WTC11 (cell line): ENCODE data around the gene ZDHHC8. TPM values are rescaled to one million over a fixed set of nuclear protein-coding genes. Genes with fewer than 3 reads are reported as not detected.

ENCODE experiments used
- ATAC-seq: fragments of 200-7000 bp; cut with Tn5 transposase; 2 replicates; pipeline ENCODE4 v1.10.0; 2021; ENCODE audit warnings: mild to moderate bottlenecking, moderate library complexity
- CTCF ChIA-PET: fragments of 300-600 bp; sonication (Branson Sonifier 250); formaldehyde crosslinking; loops from one replicate; lab custom pipeline; 2021; ENCODE audit warnings: antibody characterized with exemption; lab: Charles Lee
- POLR2A ChIA-PET: fragments of 350-600 bp; sonication (Branson Sonifier 250); formaldehyde crosslinking; loops from one replicate; lab custom pipeline; 2021; ENCODE audit warnings: antibody characterized with exemption; lab: Charles Lee
- DNase-seq: peaks from one replicate; pipeline ENCODE4 v3.0.0; 2021; ENCODE audit warnings: low spot score
- H3K27ac Mint-ChIP-seq: 2 replicates; pipeline ENCODE4 v1.8.0; 2021; ENCODE audit warnings: mixed read lengths
- H3K27me3 Mint-ChIP-seq: 2 replicates; pipeline ENCODE4 v1.8.0; 2021; ENCODE audit warnings: low read depth, mild to moderate bottlenecking, moderate library complexity, mixed read lengths
- H3K36me3 Mint-ChIP-seq: 2 replicates; pipeline ENCODE4 v1.8.0; 2021; ENCODE audit warnings: mixed read lengths
- H3K4me1 Mint-ChIP-seq: 2 replicates; pipeline ENCODE4 v1.8.0; 2022; ENCODE audit warnings: mixed read lengths
- H3K4me3 Mint-ChIP-seq: 2 replicates; pipeline ENCODE4 v1.8.0; 2021; ENCODE audit warnings: mild to moderate bottlenecking, moderate library complexity, mixed read lengths
- H3K9me3 Mint-ChIP-seq: 2 replicates; pipeline ENCODE4 v1.8.0; 2021; ENCODE audit warnings: mixed read lengths
- ATF1 ChIP-seq: sonication (generic); formaldehyde crosslinking; IDR thresholded peaks from 2 replicates; pipeline ENCODE4 v1.8.1; 2023; ENCODE audit warnings: mild to moderate bottlenecking, moderate library complexity, missing genetic modification reagents
- ATF3 ChIP-seq: sonication (generic); formaldehyde crosslinking; conservative IDR thresholded peaks from 2 replicates; pipeline ENCODE4 v1.8.1; 2022; ENCODE audit warnings: mild to moderate bottlenecking, missing genetic modification reagents
- E2F1 ChIP-seq: sonication (generic); formaldehyde crosslinking; IDR thresholded peaks from 2 replicates; pipeline ENCODE4 v1.8.0; 2022; ENCODE audit warnings: mild to moderate bottlenecking, missing genetic modification reagents
- EMX1 ChIP-seq: fragments of 250-450 bp; sonication (Bioruptor Pico); IDR thresholded peaks from 2 replicates; pipeline ENCODE4 v1.8.0; 2021; ENCODE audit warnings: mild to moderate bottlenecking
- KAT7 ChIP-seq: sonication (generic); formaldehyde crosslinking; IDR thresholded peaks from 2 replicates; pipeline ENCODE4 v1.8.1; 2023; ENCODE audit warnings: missing genetic modification reagents, mild to moderate bottlenecking, borderline replicate concordance
- MAX ChIP-seq: sonication (generic); formaldehyde crosslinking; IDR thresholded peaks from 2 replicates; pipeline ENCODE4 v1.8.0; 2022; ENCODE audit warnings: mild to moderate bottlenecking, missing genetic modification reagents
- ZNF512 ChIP-seq: sonication (generic); formaldehyde crosslinking; IDR thresholded peaks from 2 replicates; pipeline ENCODE4 v1.8.1; 2022; ENCODE audit warnings: missing genetic modification reagents, borderline replicate concordance
- ZNF532 ChIP-seq: fragments of 250-450 bp; sonication (Bioruptor Pico); IDR thresholded peaks from 2 replicates; pipeline ENCODE4 v1.9.0; 2021; ENCODE audit warnings: mild to moderate bottlenecking, borderline replicate concordance
- total RNA-seq: library from RNA; stranded (reverse); gene quantifications from 3 replicates; pipeline ENCODE4 v1.2.3, GENCODE V29; 2021
- TF ChIP-seq, protein P1 (sequence below): sonication (generic); formaldehyde crosslinking; IDR thresholded peaks from 2 replicates; pipeline ENCODE4 v1.8.1; 2023; ENCODE audit warnings: mild to moderate bottlenecking, missing genetic modification reagents, borderline replicate concordance

Gene ZDHHC8
- total RNA-seq, 1 experiment from 2014 or later = 79.7 TPM

DNA sequence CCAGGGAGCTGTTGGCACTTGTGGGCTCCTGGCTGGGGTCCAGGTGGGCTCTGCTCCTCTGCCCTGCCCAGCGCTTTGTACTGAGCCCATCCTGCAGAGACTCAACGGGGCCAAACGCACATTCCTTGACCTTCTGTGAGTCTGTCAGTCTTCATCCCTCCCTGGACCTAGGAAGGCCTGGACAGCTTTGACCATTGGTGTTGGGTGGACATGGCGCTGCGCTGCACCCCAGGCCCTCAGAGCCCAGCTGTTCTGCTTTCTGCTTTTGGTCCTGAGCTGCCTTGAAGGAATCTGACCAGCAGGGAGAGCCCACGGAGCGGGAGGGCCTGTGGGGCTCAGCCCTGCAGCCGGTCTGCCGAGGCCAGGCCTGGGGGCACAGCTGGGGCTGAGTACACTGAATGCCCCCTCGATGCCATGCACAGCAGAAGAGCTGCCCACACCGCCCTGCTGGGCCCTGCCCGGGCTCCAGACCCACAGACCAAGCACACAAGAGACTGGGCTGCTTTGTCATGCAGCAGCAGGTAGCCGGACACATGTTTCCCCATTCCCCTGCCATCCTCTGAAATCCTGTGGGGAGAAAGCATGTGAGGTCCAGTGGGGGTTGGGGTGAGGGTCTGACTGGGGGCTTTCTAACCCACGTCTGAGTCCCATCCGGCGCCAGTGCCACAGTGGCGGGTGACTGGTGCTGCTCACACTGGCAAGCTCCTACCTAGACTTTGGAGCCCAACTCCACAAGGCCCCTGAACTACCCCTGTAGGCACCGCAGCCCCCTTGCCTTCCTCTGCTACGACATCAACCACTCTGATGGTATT lies 43.4 kb downstream of the ZDHHC8 start (continued):
- TF ChIP-seq ZNF532 (no peak), EMX1 (CRISPR knock-in tag) (no peak), ATF3 (CRISPR knock-in tag) (no peak), MAX (CRISPR knock-in tag) (no peak), ATF1 (CRISPR knock-in tag) (no peak), KAT7 (CRISPR knock-in tag) (no peak), ZNF512 (CRISPR knock-in tag) (no peak), E2F1 (CRISPR knock-in tag) (no peak)
- TF ChIP-seq, protein P1, sequence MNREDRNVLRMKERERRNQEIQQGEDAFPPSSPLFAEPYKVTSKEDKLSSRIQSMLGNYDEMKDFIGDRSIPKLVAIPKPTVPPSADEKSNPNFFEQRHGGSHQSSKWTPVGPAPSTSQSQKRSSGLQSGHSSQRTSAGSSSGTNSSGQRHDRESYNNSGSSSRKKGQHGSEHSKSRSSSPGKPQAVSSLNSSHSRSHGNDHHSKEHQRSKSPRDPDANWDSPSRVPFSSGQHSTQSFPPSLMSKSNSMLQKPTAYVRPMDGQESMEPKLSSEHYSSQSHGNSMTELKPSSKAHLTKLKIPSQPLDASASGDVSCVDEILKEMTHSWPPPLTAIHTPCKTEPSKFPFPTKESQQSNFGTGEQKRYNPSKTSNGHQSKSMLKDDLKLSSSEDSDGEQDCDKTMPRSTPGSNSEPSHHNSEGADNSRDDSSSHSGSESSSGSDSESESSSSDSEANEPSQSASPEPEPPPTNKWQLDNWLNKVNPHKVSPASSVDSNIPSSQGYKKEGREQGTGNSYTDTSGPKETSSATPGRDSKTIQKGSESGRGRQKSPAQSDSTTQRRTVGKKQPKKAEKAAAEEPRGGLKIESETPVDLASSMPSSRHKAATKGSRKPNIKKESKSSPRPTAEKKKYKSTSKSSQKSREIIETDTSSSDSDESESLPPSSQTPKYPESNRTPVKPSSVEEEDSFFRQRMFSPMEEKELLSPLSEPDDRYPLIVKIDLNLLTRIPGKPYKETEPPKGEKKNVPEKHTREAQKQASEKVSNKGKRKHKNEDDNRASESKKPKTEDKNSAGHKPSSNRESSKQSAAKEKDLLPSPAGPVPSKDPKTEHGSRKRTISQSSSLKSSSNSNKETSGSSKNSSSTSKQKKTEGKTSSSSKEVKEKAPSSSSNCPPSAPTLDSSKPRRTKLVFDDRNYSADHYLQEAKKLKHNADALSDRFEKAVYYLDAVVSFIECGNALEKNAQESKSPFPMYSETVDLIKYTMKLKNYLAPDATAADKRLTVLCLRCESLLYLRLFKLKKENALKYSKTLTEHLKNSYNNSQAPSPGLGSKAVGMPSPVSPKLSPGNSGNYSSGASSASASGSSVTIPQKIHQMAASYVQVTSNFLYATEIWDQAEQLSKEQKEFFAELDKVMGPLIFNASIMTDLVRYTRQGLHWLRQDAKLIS = no peak

DNA sequence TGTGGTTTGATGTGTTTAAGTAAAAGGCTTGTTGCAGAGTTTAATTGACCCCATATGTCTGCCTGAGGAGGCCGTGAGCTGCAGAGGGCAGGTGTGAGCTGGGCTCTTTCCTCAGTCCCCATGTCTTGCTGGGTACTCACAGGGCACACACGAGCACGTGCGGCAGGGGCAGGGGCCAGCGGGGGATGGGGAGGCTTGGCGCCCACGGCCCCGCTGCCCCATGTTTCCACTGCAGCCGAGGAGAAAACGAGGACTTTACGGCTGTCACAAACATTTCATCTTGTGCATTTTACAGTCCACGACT lies 43.9 kb downstream of the ZDHHC8 start:
- no peak for TF ChIP-seq ZNF512 (CRISPR knock-in tag)
- TF ChIP-seq, all 79 proteins: peak for 0
- POLR2A ChIA-PET = no interaction called here
- Mint-ChIP-seq H3K27ac (no peak overlapping the region), H3K36me3 (no peaks in the 10 kb centered on the region), H3K4me1 (no peaks in the 10 kb centered on the region), H3K4me3 (no peak overlapping the region), H3K9me3 (no peaks in the 10 kb centered on the region), H3K27me3 (no peaks in the 10 kb centered on the region)
- ATAC-seq = no peak
- CTCF ChIA-PET = interaction anchor here (0.6 to 4.4 kb wide), 13 partner anchors 11 to 144 kb away, joined by 3 to 44 read pairs (median 7); partner anchors contain the start of gene DGCR6L
- DNase-seq = no peak
